HCT116 (cell line): ENCODE data around the gene WSCD1. TPM values are rescaled to one million over a fixed set of nuclear protein-coding genes. Genes with fewer than 3 reads are reported as not detected.

ENCODE experiments used
- ATAC-seq: fragments of 200-7000 bp; cut with Tn5 transposase; 2 replicates; pipeline ENCODE4 v1.9.1; 2020; ENCODE audit warnings: mild to moderate bottlenecking, moderate library complexity
- BruUV-seq: library from RNA; stranded (reverse); fragments of 400-500 nt; replicated peaks from 2 replicates; lab custom pipeline; 2021; lab: Mats Ljungman, UMichigan
- CTCF ChIA-PET: fragments of 300-600 bp; sonication (Branson Sonifier 250); formaldehyde crosslinking; loops from one replicate; lab custom pipeline; 2021; ENCODE audit warnings: antibody characterized with exemption; lab: Charles Lee
- POLR2A ChIA-PET: fragments of 300-600, 350-600 bp; sonication (Branson Sonifier 250); formaldehyde crosslinking; loops from one replicate; lab custom pipeline; 2021; ENCODE audit warnings: antibody characterized with exemption; lab: Charles Lee
- RAD21 ChIA-PET, 2 experiments: fragments of 300-600 bp; sonication (Branson Sonifier 250); formaldehyde crosslinking; loops; one replicate each; lab custom pipeline; 2023; ENCODE audit warnings: low total read pairs in 2 of 2; ENCODE audit not compliant: uncharacterized antibody in 2 of 2, unreplicated experiment in 2 of 2, low non-redundant PET in 1 of 2; lab: Charles Lee
- DNase-seq: peaks from one replicate; pipeline ENCODE4 v3.0.0-alpha.2; 2010; ENCODE audit warnings: low read depth, low spot score
- H2AFZ ChIP-seq: fragments of 200-600 bp; shearing (Covaris generic), sonication (generic); 2 replicates; pipeline ENCODE4 v1.6.1; 2017; ENCODE audit warnings: low read depth, mixed run types, mixed read lengths, antibody characterized with exemption, low read length; ENCODE audit not compliant: poor library complexity, severe bottlenecking
- H3K27ac ChIP-seq: 2 replicates; pipeline ENCODE4 v1.5.1; 2012; ENCODE audit warnings: low read depth, low read length
- H3K27me3 ChIP-seq: fragments of 200-600 bp; sonication (generic); 2 replicates; pipeline ENCODE4 v1.6.1; 2016; ENCODE audit warnings: mixed run types, low read length, mixed read lengths; ENCODE audit not compliant: insufficient read depth
- H3K36me3 ChIP-seq, 2 experiments: fragments of 200-500 bp in 1 of 2; fragments of 200-600 bp in 1 of 2; sonication (Bioruptor generic) in 1 of 2; sonication (generic) in 1 of 2; 2 replicates each; pipeline versions ENCODE4 v1.5.1 to v1.6.1; 2014 to 2016; ENCODE audit warnings: low read length in 2 of 2, inconsistent platforms in 1 of 2, mixed read lengths in 1 of 2, mixed run types in 1 of 2; ENCODE audit not compliant: insufficient read depth in 2 of 2, control insufficient read depth in 1 of 2
- H3K4me1 ChIP-seq, 2 experiments: fragments of 200-600 bp in 1 of 2; sonication (generic) in 1 of 2; 2 replicates each; pipeline versions ENCODE4 v1.5.1 to v1.6.1; 2012 to 2017; ENCODE audit warnings: low read length in 2 of 2, inconsistent platforms in 1 of 2, mild to moderate bottlenecking in 1 of 2, mixed read lengths in 1 of 2, mixed run types in 1 of 2, moderate library complexity in 1 of 2; ENCODE audit not compliant: insufficient read depth in 2 of 2, control insufficient read depth in 1 of 2
- H3K4me2 ChIP-seq: fragments of 200-600 bp; sonication (generic); 2 replicates; pipeline ENCODE4 v1.6.1; 2017; ENCODE audit warnings: mixed run types, low read length, mixed read lengths
- H3K4me3 ChIP-seq, 2 experiments: fragments of 200-600 bp in 1 of 2; sonication (generic) in 1 of 2; replicated peaks in 1 of 2; 2 replicates each; pipeline ENCODE4 v1.5.1; 2011 to 2016; ENCODE audit warnings: low read length in 2 of 2, control low read depth in 1 of 2, low read depth in 1 of 2, mild to moderate bottlenecking in 1 of 2, mixed read lengths in 1 of 2, mixed run types in 1 of 2
- H3K79me2 ChIP-seq: fragments of 200-600 bp; sonication (generic); 2 replicates; pipeline ENCODE4 v1.6.1; 2017; ENCODE audit warnings: mild to moderate bottlenecking, mixed run types, low read length, moderate library complexity, mixed read lengths; ENCODE audit not compliant: insufficient read depth
- H3K9ac ChIP-seq: fragments of 200-600 bp; sonication (generic); 2 replicates; pipeline ENCODE4 v1.6.1; 2016; ENCODE audit warnings: low read length, mixed read lengths
- H3K9me2 ChIP-seq: fragments of 200-600 bp; sonication (generic), shearing (Covaris generic); 2 replicates; pipeline ENCODE4 v1.6.1; 2017; ENCODE audit warnings: mixed run types, mild to moderate bottlenecking, moderate library complexity; ENCODE audit not compliant: insufficient read depth
- H3K9me3 ChIP-seq, 2 experiments: fragments of 200-500 bp in 1 of 2; fragments of 200-600 bp in 1 of 2; sonication (Bioruptor generic) in 1 of 2; sonication (generic) in 1 of 2; 2 replicates each; pipeline ENCODE4 v1.6.1; 2014 to 2017; ENCODE audit warnings: low read length in 2 of 2, mixed read lengths in 2 of 2, inconsistent platforms in 1 of 2, low read depth in 1 of 2, mild to moderate bottlenecking in 1 of 2, mixed run types in 1 of 2, moderate library complexity in 1 of 2; ENCODE audit not compliant: control insufficient read depth in 1 of 2, insufficient read depth in 1 of 2
- H4K20me1 ChIP-seq: fragments of 200-600 bp; sonication (generic), shearing (Covaris generic); 2 replicates; pipeline ENCODE4 v1.6.1; 2017; ENCODE audit warnings: mixed run types, mild to moderate bottlenecking, moderate library complexity; ENCODE audit not compliant: insufficient read depth
- CEBPB ChIP-seq: IDR thresholded peaks from 2 replicates; pipeline ENCODE4 v1.6.1; 2012; ENCODE audit warnings: low read depth
- EGR1 ChIP-seq: IDR thresholded peaks from 2 replicates; pipeline ENCODE4 v1.6.1; 2012; ENCODE audit warnings: low read depth
- ELF1 ChIP-seq: IDR thresholded peaks from 2 replicates; pipeline ENCODE4 v1.6.1; 2012; ENCODE audit warnings: low read depth, borderline replicate concordance
- FOSL1 ChIP-seq: IDR thresholded peaks from 2 replicates; pipeline ENCODE4 v1.6.1; 2012; ENCODE audit warnings: low read depth
- MAX ChIP-seq: IDR thresholded peaks from 2 replicates; pipeline ENCODE4 v1.6.1; 2012
- RAD21 ChIP-seq: IDR thresholded peaks from 2 replicates; pipeline ENCODE4 v1.6.1; 2012; ENCODE audit warnings: low read depth, mild to moderate bottlenecking
- REST ChIP-seq: IDR thresholded peaks from 2 replicates; pipeline ENCODE4 v1.6.1; 2012; ENCODE audit warnings: low read depth
- SRF ChIP-seq: IDR thresholded peaks from 2 replicates; pipeline ENCODE4 v1.6.1; 2012; ENCODE audit warnings: low read depth
- ZBTB33 ChIP-seq: IDR thresholded peaks from 2 replicates; pipeline ENCODE4 v1.6.1; 2011; ENCODE audit warnings: mild to moderate bottlenecking, low read length, moderate library complexity; ENCODE audit not compliant: insufficient replicate concordance; ENCODE audit errors: extremely low read depth
- ZFX ChIP-seq: fragments of 450-650 bp; IDR thresholded peaks from 2 replicates; pipeline ENCODE4 v1.6.1; 2017
- ZNF274 ChIP-seq: fragments of 200-500 bp; sonication (Bioruptor generic); IDR thresholded peaks from 2 replicates; pipeline ENCODE4 v1.6.1; 2014; ENCODE audit warnings: mild to moderate bottlenecking, low read depth, low read length, inconsistent platforms
- intact Hi-C: fragments of 100-400 bp; cut with micrococcal nuclease; formaldehyde crosslinking; loops from 2 replicates; pipeline ENCODE4 v1.10.0; 2022
- total RNA-seq: library from RNA; stranded (reverse); gene quantifications from one replicate; pipeline ENCODE4 v1.2.1, GENCODE V29; 2021; ENCODE audit not compliant: unreplicated experiment

WSCD1 gene
- total RNA-seq, 1 experiment from 2014 or later = 0.15 TPM

- H3K9me3 ChIP-seq = no peaks in the 10 kb centered on the region
- H3K27ac ChIP-seq = no peak overlapping the region
- ChIA-PET RAD21 (no interaction called here), CTCF (no interaction called here), POLR2A (no interaction called here)
- no peak overlapping the region for H3K9ac ChIP-seq
- H3K4me2 ChIP-seq = no peak overlapping the region
- H3K4me3 ChIP-seq = no peak overlapping the region
- H3K79me2 ChIP-seq = no peaks in the 10 kb centered on the region
- no peaks in the 10 kb centered on the region for H3K9me2 ChIP-seq
- no peaks in the 10 kb centered on the region for H4K20me1 ChIP-seq
- no peak for TF ChIP-seq FOSL1
- no peak for TF ChIP-seq ZFX
- no peak for TF ChIP-seq RAD21
- H3K4me1 ChIP-seq = peaks cover 5 to 9% of the 10 kb centered on the region in 2 experiments
- ATAC-seq = no peak
- H2AFZ ChIP-seq = no peak overlapping the region
- BruUV-seq = no TSS peak
- intact Hi-C loops = loop anchor here (10.0 kb wide), 1 partner anchor 471 kb away; no protein-coding TSS in a partner anchor
- no peaks in the 10 kb centered on the region for H3K36me3 ChIP-seq
- peaks cover 47% of the 10 kb centered on the region for H3K27me3 ChIP-seq
- no peak for DNase-seq
Observed at GRCh38 chr17:6065351-6065750, 4.8 kb upstream of the WSCD1 start.

- Histone ChIP-seq H3K9me2 (no peaks in the 10 kb centered on the region), H3K4me2 (no peak overlapping the region), H2AFZ (no peak overlapping the region), H3K27me3 (peaks cover 47% of the 10 kb centered on the region), H3K4me3 (no peak overlapping the region), H3K27ac (no peak overlapping the region), H3K9me3 (no peaks in the 10 kb centered on the region), H3K4me1 (peaks cover 2 to 5% of the 10 kb centered on the region in 2 experiments), H3K79me2 (no peaks in the 10 kb centered on the region), H3K9ac (no peak overlapping the region), H3K36me3 (no peaks in the 10 kb centered on the region), H4K20me1 (no peaks in the 10 kb centered on the region)
- BruUV-seq = no TSS peak
- RAD21 ChIA-PET = no interaction called here
- intact Hi-C loops = loop anchor here (10.0 kb wide), 1 partner anchor 472 kb away; no protein-coding TSS in a partner anchor
- DNase-seq (no peak), ATAC-seq (no peak)
- TF ChIP-seq MAX = no peak
- no peak for TF ChIP-seq ELF1
- TF ChIP-seq CEBPB = no peak
- TF ChIP-seq ZNF274 = no peak
- no peak for TF ChIP-seq REST
- TF ChIP-seq EGR1 = no peak
- no peak for TF ChIP-seq SRF
- no peak for TF ChIP-seq ZBTB33
- CTCF ChIA-PET = no interaction called here
- POLR2A ChIA-PET = no interaction called here
Observed at GRCh38 chr17:6066183-6066948, 3.8 kb upstream of the WSCD1 start.
